RWPE2 (cell line): ENCODE results near the gene PLB1.
A peak's percentile ranks its signal among the peaks of the same experiment; 100 is the strongest.

Experiments
- ATAC-seq: fragments of 200-7000 bp; cut with Tn5 transposase; 3 replicates; pipeline ENCODE4 v1.9.1; 2021; ENCODE audit warnings: low read depth
- DNase-seq: peaks from one replicate; pipeline ENCODE4 v3.0.0-alpha.2; 2020; ENCODE audit warnings: low spot score
- H3K27ac ChIP-seq: fragments of 450-650 bp; 2 replicates; pipeline ENCODE4 v1.5.1; 2017; ENCODE audit warnings: mild to moderate bottlenecking; ENCODE audit not compliant: poor library complexity, severe bottlenecking
- H3K27me3 ChIP-seq: fragments of 250-450 bp; sonication (Bioruptor Pico); 2 replicates; pipeline ENCODE4 v1.5.1; 2021; ENCODE audit warnings: mild to moderate bottlenecking, moderate library complexity; ENCODE audit not compliant: insufficient read depth, poor library complexity, severe bottlenecking
- H3K36me3 ChIP-seq: fragments of 250-450 bp; sonication (Bioruptor Pico); 2 replicates; pipeline ENCODE4 v1.5.1; 2020; ENCODE audit warnings: low read depth, mild to moderate bottlenecking, moderate library complexity
- H3K4me1 ChIP-seq: fragments of 250-450 bp; sonication (Bioruptor Pico); 2 replicates; pipeline ENCODE4 v1.5.1; 2021; ENCODE audit warnings: mild to moderate bottlenecking, moderate library complexity; ENCODE audit not compliant: insufficient read depth, poor library complexity, severe bottlenecking
- H3K4me3 ChIP-seq: fragments of 250-450 bp; sonication (Bioruptor Pico); 2 replicates; pipeline ENCODE4 v1.5.1; 2021; ENCODE audit warnings: mild to moderate bottlenecking, moderate library complexity; ENCODE audit not compliant: severe bottlenecking
- H3K9me3 ChIP-seq: fragments of 250-450 bp; sonication (Bioruptor Pico); 2 replicates; pipeline ENCODE4 v1.5.1; 2021; ENCODE audit warnings: mild to moderate bottlenecking, moderate library complexity; ENCODE audit not compliant: severe bottlenecking
- CTCF ChIP-seq: fragments of 450-650 bp; IDR thresholded peaks from one replicate; pipeline ENCODE4 v1.5.1; 2017; ENCODE audit warnings: mild to moderate bottlenecking, moderate library complexity; ENCODE audit not compliant: poor library complexity, severe bottlenecking

The PLB1 gene

GRCh38 chr2:28448793-28449100, 47.1 kb upstream of the PLB1 start:
- Histone ChIP-seq H3K27me3 (no peaks in the 10 kb centered on the region), H3K9me3 (no peaks in the 10 kb centered on the region)

GRCh38 chr2:28449126-28449487, 46.8 kb upstream of the PLB1 start:
- no peak for ATAC-seq
- H3K9me3 ChIP-seq = no peaks in the 10 kb centered on the region
- H3K27me3 ChIP-seq = no peaks in the 10 kb centered on the region
- TF ChIP-seq CTCF = no peak
- H3K4me3 ChIP-seq = no peak overlapping the region
- peak overlapping the region; percentile 92 for H3K27ac ChIP-seq
- no peak for DNase-seq
- H3K36me3 ChIP-seq = no peaks in the 10 kb centered on the region
- H3K4me1 ChIP-seq = peaks cover 64% of the 10 kb centered on the region

More at GRCh38 chr2:28448793-28449100, 47.1 kb upstream of the PLB1 start:
- no peak for TF ChIP-seq CTCF
- Histone ChIP-seq H3K4me1 (peaks cover 60% of the 10 kb centered on the region), H3K27ac (peak overlapping the region; percentile 92), H3K36me3 (no peaks in the 10 kb centered on the region), H3K4me3 (no peak overlapping the region)
- ATAC-seq (no peak), DNase-seq (no peak)

GRCh38 chr2:28449488-28450395, 46.1 kb upstream of the PLB1 start:
- Histone ChIP-seq H3K9me3 (no peaks in the 10 kb centered on the region), H3K4me3 (no peak overlapping the region), H3K27ac (peak overlapping the region; percentile 92), H3K36me3 (no peaks in the 10 kb centered on the region), H3K27me3 (no peaks in the 10 kb centered on the region), H3K4me1 (peaks cover 64% of the 10 kb centered on the region)
- no peak for TF ChIP-seq CTCF
- ATAC-seq = no peak; the same call in 2 of the 3 replicates
- no peak for DNase-seq

- TF ChIP-seq CTCF = no peak
- Histone ChIP-seq H3K4me1 (peaks cover 53% of the 10 kb centered on the region), H3K27me3 (no peaks in the 10 kb centered on the region), H3K36me3 (no peaks in the 10 kb centered on the region), H3K9me3 (no peaks in the 10 kb centered on the region), H3K27ac (no peak overlapping the region), H3K4me3 (no peak overlapping the region)
- ATAC-seq (no peak), DNase-seq (no peak)
Measured at GRCh38 chr2:28450901-28451565, 44.8 kb upstream of the PLB1 start.
